Measurements from ENCODE around the gene PTBP3.

- no peak for TF ChIP-seq POLR2A (IDR thresholded peaks at IDR 0.05; ENCODE audit: low read length)
- TF ChIP-seq GATA1 (IDR thresholded peaks at IDR 0.05; ENCODE audit: low read depth, low read length): no peak
These were observed 81.2 kb downstream of the PTBP3 start for GRCh38 chr9:112252194-112252593.

Data from erythroblast (primary cell).